GM20431 (cell line): ENCODE results near the gene TEAD1.

Source experiments
- in situ Hi-C: fragments of 300-500 bp; cut with MseI, MboI; formaldehyde crosslinking; loops from one replicate; pipeline ENCODE4 v1.15.0; 2020; ENCODE audit warnings: low sequenced_read_pairs; ENCODE audit not compliant: unreplicated experiment

The TEAD1 gene

GRCh38 chr11:12673924-12674570 is at the start of gene TEAD1:
Gene TEAD1, plus strand, starts transcription at chr11:12674421.
- in situ Hi-C loops = no loop called here

- in situ Hi-C loops = no loop called here
Observed at GRCh38 chr11:12624595-12624994, 49.6 kb upstream of the TEAD1 start.

- in situ Hi-C loops = no loop called here
Observed at GRCh38 chr11:12625438-12626071, 48.7 kb upstream of the TEAD1 start.

- in situ Hi-C loops = no loop called here
Observed at GRCh38 chr11:12626616-12627015, 47.6 kb upstream of the TEAD1 start.

GRCh38 chr11:12628314-12628713 is 45.9 kb upstream of the TEAD1 start:
- in situ Hi-C loops = no loop called here

- in situ Hi-C loops = no loop called here
Observed at GRCh38 chr11:12629601-12630313, 44.5 kb upstream of the TEAD1 start.

- in situ Hi-C loops = no loop called here
Observed at GRCh38 chr11:12631651-12632050, 42.6 kb upstream of the TEAD1 start.

- in situ Hi-C loops = no loop called here
Observed at GRCh38 chr11:12634329-12634728, 39.9 kb upstream of the TEAD1 start.

GRCh38 chr11:12636871-12637410 is 37.3 kb upstream of the TEAD1 start:
- in situ Hi-C loops = no loop called here

GRCh38 chr11:12639388-12639787 is 34.8 kb upstream of the TEAD1 start:
- in situ Hi-C loops = no loop called here

- in situ Hi-C loops = no loop called here
Observed at GRCh38 chr11:12640355-12640754, 33.9 kb upstream of the TEAD1 start.

GRCh38 chr11:12640926-12641849 is 33.0 kb upstream of the TEAD1 start:
- in situ Hi-C loops = no loop called here

- in situ Hi-C loops = no loop called here
Observed at GRCh38 chr11:12642040-12642439, 32.2 kb upstream of the TEAD1 start.

- in situ Hi-C loops = no loop called here
Observed at GRCh38 chr11:12642806-12643428, 31.3 kb upstream of the TEAD1 start.

- in situ Hi-C loops = no loop called here
Observed at GRCh38 chr11:12646478-12646877, 27.7 kb upstream of the TEAD1 start.

GRCh38 chr11:12653729-12654128 is 20.5 kb upstream of the TEAD1 start:
- in situ Hi-C loops = no loop called here

GRCh38 chr11:12655842-12656241 is 18.4 kb upstream of the TEAD1 start:
- in situ Hi-C loops = no loop called here

- in situ Hi-C loops = no loop called here
Observed at GRCh38 chr11:12657336-12657735, 16.9 kb upstream of the TEAD1 start.

- in situ Hi-C loops = no loop called here
Observed at GRCh38 chr11:12657981-12658380, 16.2 kb upstream of the TEAD1 start.
